GM12878 (cell line): ENCODE results near the gene SETBP1. TPM values are rescaled to one million over a fixed set of nuclear protein-coding genes. Genes with fewer than 3 reads are reported as not detected.

ENCODE experiments used
- ATAC-seq: fragments of 200-7000 bp; cut with Tn5 transposase; 3 replicates; pipeline ENCODE4 v1.9.1; 2020; ENCODE audit warnings: mild to moderate bottlenecking, moderate library complexity
- BruUV-seq: library from RNA; stranded (reverse); fragments of 400-500 nt; replicated peaks from 2 replicates; lab custom pipeline; 2021; lab: Mats Ljungman, UMichigan
- CTCF ChIA-PET: fragments of 300-600 bp; sonication (Branson Sonifier 250); formaldehyde crosslinking; extraction: SDS; loops from one replicate; lab custom pipeline; 2021; ENCODE audit warnings: inconsistent platforms; lab: Yijun Ruan, JAX
- POLR2A ChIA-PET: fragments of 350-600 bp; formaldehyde crosslinking; extraction: SDS; loops from one replicate; lab custom pipeline; 2021; ENCODE audit warnings: inconsistent platforms; lab: Charles Lee
- RAD21 ChIA-PET: fragments of 300-600 bp; sonication (Branson Sonifier 250); formaldehyde crosslinking; loops from one replicate; lab custom pipeline; 2023; ENCODE audit warnings: antibody characterized with exemption; ENCODE audit not compliant: unreplicated experiment; lab: Charles Lee
- SMC1A ChIA-PET: fragments of 300-600 bp; sonication (Branson Sonifier 250); formaldehyde crosslinking; loops from one replicate; lab custom pipeline; 2023; ENCODE audit not compliant: unreplicated experiment, uncharacterized antibody; lab: Charles Lee
- DNase-seq: peaks from one replicate; pipeline ENCODE4 v3.0.0-alpha.2; 2011; ENCODE audit warnings: low read depth, low spot score
- FAIRE-seq: peaks from 3 replicates; lab custom pipeline; 2011; peaks lifted over from hg19 to GRCh38; lab: Jason Lieb, UNC
- H2AFZ ChIP-seq: 2 replicates; pipeline ENCODE4 v1.6.0; 2011; ENCODE audit warnings: low read depth, low read length, control low read depth; ENCODE audit not compliant: control insufficient read depth
- H3K27ac ChIP-seq: 2 replicates; pipeline ENCODE4 v1.5.1; 2011; ENCODE audit warnings: control low read depth; ENCODE audit not compliant: control insufficient read depth, insufficient read depth
- H3K27me3 ChIP-seq, 2 experiments: replicated peaks in 1 of 2; 2 replicates each; pipeline versions ENCODE4 v1.6.0 to v1.6.1; 2011; ENCODE audit warnings: low read length in 1 of 2; ENCODE audit not compliant: control insufficient read depth in 2 of 2, insufficient read depth in 2 of 2
- H3K36me3 ChIP-seq, 2 experiments: 2 replicates each; pipeline ENCODE4 v1.5.1; 2011; ENCODE audit warnings: low read length in 1 of 2; ENCODE audit not compliant: control insufficient read depth in 2 of 2, insufficient read depth in 2 of 2
- H3K4me1 ChIP-seq: 2 replicates; pipeline ENCODE4 v1.6.1; 2011; ENCODE audit warnings: mild to moderate bottlenecking, low read length, moderate library complexity, mixed read lengths; ENCODE audit not compliant: control insufficient read depth, insufficient read depth
- H3K4me2 ChIP-seq: 2 replicates; pipeline ENCODE4 v1.6.0; 2011; ENCODE audit warnings: control low read depth; ENCODE audit not compliant: control insufficient read depth, insufficient read depth
- H3K4me3 ChIP-seq: fragments of 200-600 bp; sonication (generic); 2 replicates; pipeline ENCODE4 v1.5.1; 2016
- H3K79me2 ChIP-seq: 2 replicates; pipeline ENCODE4 v1.6.0; 2011; ENCODE audit warnings: low read length; ENCODE audit not compliant: control insufficient read depth, insufficient read depth
- H3K9ac ChIP-seq: 2 replicates; pipeline ENCODE4 v1.8.0; 2011; ENCODE audit warnings: low read length, control low read depth, mixed read lengths; ENCODE audit not compliant: control insufficient read depth, insufficient read depth
- H3K9me3 ChIP-seq: replicated peaks from 3 replicates; pipeline ENCODE4 v1.5.1; 2011; ENCODE audit warnings: mild to moderate bottlenecking, low read length; ENCODE audit not compliant: control insufficient read depth, insufficient read depth
- H4K20me1 ChIP-seq: 2 replicates; pipeline ENCODE4 v1.6.0; 2011; ENCODE audit not compliant: control insufficient read depth, insufficient read depth
- BHLHE40 ChIP-seq, 2 experiments: fragments of 450-650 bp in 1 of 2; IDR thresholded peaks; 2 replicates each; pipeline ENCODE4 v1.6.1; 2011 to 2017; ENCODE audit warnings: low read depth in 2 of 2, borderline replicate concordance in 1 of 2, improper control_type of control experiment in 1 of 2, low read length in 1 of 2, mild to moderate bottlenecking in 1 of 2
- EP300 ChIP-seq, 2 experiments: fragments of 150-350 bp in 1 of 2; IDR thresholded peaks; 2 replicates each; pipeline ENCODE4 v1.6.1; 2011 to 2012; ENCODE audit warnings: low read depth in 2 of 2, low read length in 2 of 2, borderline replicate concordance in 1 of 2, improper control_type of control experiment in 1 of 2, inconsistent platforms in 1 of 2; ENCODE audit not compliant: control insufficient read depth in 1 of 2
- EZH2 ChIP-seq: IDR thresholded peaks from 2 replicates; pipeline ENCODE4 v1.6.1; 2012; ENCODE audit warnings: low read depth, mild to moderate bottlenecking, control low read depth, inconsistent platforms, low read length, borderline replicate concordance; ENCODE audit not compliant: control insufficient read depth
- GATAD2B ChIP-seq: fragments of 450-650 bp; conservative IDR thresholded peaks from 2 replicates; pipeline ENCODE4 v1.6.1; 2017; ENCODE audit warnings: low read depth, mild to moderate bottlenecking, moderate library complexity
- IKZF1 ChIP-seq: fragments of 450-650 bp; conservative IDR thresholded peaks from 2 replicates; pipeline ENCODE4 v1.6.1; 2017; ENCODE audit warnings: antibody characterized with exemption, mild to moderate bottlenecking
- MAX ChIP-seq: IDR thresholded peaks from 2 replicates; pipeline ENCODE4 v1.6.1; 2012; ENCODE audit warnings: low read depth, low read length, improper control_type of control experiment
- MYB ChIP-seq: fragments of 150-350 bp; IDR thresholded peaks from 2 replicates; pipeline ENCODE4 v1.6.1; 2014; ENCODE audit warnings: mild to moderate bottlenecking, low read depth, low read length, borderline replicate concordance
- NFYA ChIP-seq: IDR thresholded peaks from 2 replicates; pipeline ENCODE4 v1.6.1; 2011; ENCODE audit warnings: low read depth, mild to moderate bottlenecking, low read length, improper control_type of control experiment, borderline replicate concordance
- NR2C1 ChIP-seq: fragments of 450-650 bp; IDR thresholded peaks from 2 replicates; pipeline ENCODE4 v1.6.1; 2017; ENCODE audit warnings: antibody characterized with exemption, mild to moderate bottlenecking, moderate library complexity
- PAX8 ChIP-seq: fragments of 450-650 bp; IDR thresholded peaks from 2 replicates; pipeline ENCODE4 v1.6.1; 2017; ENCODE audit warnings: mild to moderate bottlenecking, moderate library complexity
- PKNOX1 ChIP-seq: fragments of 450-650 bp; IDR thresholded peaks from 2 replicates; pipeline ENCODE4 v1.6.1; 2016; ENCODE audit warnings: mild to moderate bottlenecking
- RB1 ChIP-seq: fragments of 450-650 bp; formaldehyde crosslinking; IDR thresholded peaks from 2 replicates; pipeline ENCODE4 v1.6.1; 2017; ENCODE audit warnings: mild to moderate bottlenecking, borderline replicate concordance
- SKIL ChIP-seq: fragments of 450-650 bp; IDR thresholded peaks from 2 replicates; pipeline ENCODE4 v1.6.1; 2017; ENCODE audit warnings: mild to moderate bottlenecking, low read depth, inconsistent platforms; ENCODE audit not compliant: poor library complexity, severe bottlenecking
- SMAD5 ChIP-seq: IDR thresholded peaks from 2 replicates; pipeline ENCODE4 v1.6.1; 2016; ENCODE audit warnings: antibody characterized with exemption, low read depth
- ZNF274 ChIP-seq: IDR thresholded peaks from one replicate; pipeline ENCODE4 v1.8.0; 2011; ENCODE audit not compliant: insufficient read length, insufficient read depth
- ZZZ3 ChIP-seq: IDR thresholded peaks from 2 replicates; pipeline ENCODE4 v1.6.1; 2011; ENCODE audit warnings: low read depth; ENCODE audit not compliant: control insufficient read depth, insufficient read length
- WGBS: methylation state at CpG from one replicate; pipeline ENCODE4 v1.1.6; 2016; ENCODE audit warnings: low lambda C conversion rate; ENCODE audit not compliant: insufficient replicate concordance, insufficient coverage; ENCODE audit errors: missing lambda C conversion rate; 5-methylcytosine and 5-hydroxymethylcytosine counted together
- in situ Hi-C: fragments of 300-500 bp; cut with MboI; formaldehyde crosslinking; loops from 9 replicates; pipeline ENCODE4 v1.14.3; 2018; ENCODE audit warnings: mixed read lengths
- intact Hi-C: fragments of 100-400 bp; cut with micrococcal nuclease; formaldehyde crosslinking; loops from one replicate; pipeline ENCODE4 v1.14.2; 2022; ENCODE audit not compliant: unreplicated experiment
- polyA plus RNA-seq, 11 experiments: library from polyadenylated mRNA; depleted of rRNA in 4 of 11; unstranded in 6 of 11; stranded (reverse) in 5 of 11; fragments of >200 nt; fragmentation: Nextera tagmentation in 4 of 11; fragmentation: Illumina TruSeq in 1 of 11; extraction: Ambion mirVana in 4 of 11; extraction: Trizol in 1 of 11; gene quantifications; 1 replicate in 1 of 11; 2 replicates in 10 of 11; pipeline versions ENCODE4 v1.2.1 to v1.2.3, GENCODE V29; 2011 to 2016; ENCODE audit warnings: inconsistent platforms in 2 of 11, missing spikeins in 2 of 11, low read depth in 1 of 11
- total RNA-seq, 4 experiments: library from RNA; depleted of rRNA in 3 of 4; stranded (reverse); fragments of >200 nt in 3 of 4; fragmentation: Illumina TruSeq in 1 of 4; extraction: Trizol in 1 of 4; gene quantifications; 2 replicates each; pipeline versions ENCODE4 v1.2.1 to v1.2.3, GENCODE V29; 2013 to 2021

SETBP1 gene
- total and polyA plus RNA-seq, 10 of the 15 experiments (the other 5 are each of a cell fraction or from before 2014, with no cell fraction given), result 0.99 to 29.7 (median 8.3) TPM

- no peak for FAIRE-seq
- H3K4me2 ChIP-seq, result no peak overlapping the region
- ChIA-PET CTCF (interaction anchor here (0.8 to 1.4 kb wide), 4 partner anchors 9 to 15 kb away, joined by 3 to 4 read pairs (median 4); no protein-coding TSS in a partner anchor), SMC1A (interaction anchor here (0.5 to 2.9 kb wide), 8 partner anchors 9 to 117 kb away, joined by 3 to 12 read pairs (median 4); no protein-coding TSS in a partner anchor), RAD21 (interaction anchor here (0.7 to 1.0 kb wide), 5 partner anchors 96 to 331 kb away, joined by 3 to 5 read pairs (median 4); partner anchors contain the start of gene SETBP1), POLR2A (interaction anchor here (0.7 kb wide), 1 partner anchor 22 kb away, joined by 4 read pairs; no protein-coding TSS in a partner anchor)
- H3K27ac ChIP-seq, result no peak overlapping the region
- in situ Hi-C loops (no loop called here), intact Hi-C loops (no loop called here)
- no peak overlapping the region for H3K9ac ChIP-seq
- TF ChIP-seq NFYA (no peak), IKZF1 (no peak), MAX (no peak), SKIL (no peak), RB1 (no peak), GATAD2B (no peak), ZZZ3 (no peak), BHLHE40 (IDR thresholded peaks at IDR 0.05; ENCODE audit: borderline replicate concordance in 1 of 2, low read depth in 2 of 2, low read length in 1 of 2) (no peak), NR2C1 (no peak), EZH2 (no peak), EP300 (IDR thresholded peaks at IDR 0.05; ENCODE audit: borderline replicate concordance in 1 of 2, control insufficient read depth in 1 of 2, low read depth in 2 of 2, low read length in 2 of 2) (no peak), ZNF274 (no peak), PAX8 (no peak), MYB (no peak), PKNOX1 (no peak), SMAD5 (no peak)
- no peaks in the 10 kb centered on the region for H3K36me3 ChIP-seq
- no peak for ATAC-seq
- H3K4me1 ChIP-seq, result peaks cover 7% of the 10 kb centered on the region
- no peaks in the 10 kb centered on the region for H4K20me1 ChIP-seq
- DNase-seq, result no peak
- no peak overlapping the region for H2AFZ ChIP-seq
- H3K79me2 ChIP-seq, result no peaks in the 10 kb centered on the region
- 87% methylated on average over 6 of the region's 6 CpGs for WGBS
- no peaks in the 10 kb centered on the region for H3K27me3 ChIP-seq
- no peaks in the 10 kb centered on the region for H3K9me3 ChIP-seq
- no TSS peak for BruUV-seq
- H3K4me3 ChIP-seq, result no peak overlapping the region
Observed at GRCh38 chr18:44882163-44882868, 201.6 kb downstream of the SETBP1 start.
